Astrocyte (in vitro differentiated cells and primary cell): ENCODE data around the gene PNPLA2. TPM values are rescaled to one million over a fixed set of nuclear protein-coding genes. Genes with fewer than 3 reads are reported as not detected.
A peak's percentile ranks its signal among the peaks of the same experiment; 100 is the strongest.

Experiments
- DNase-seq: peaks from one replicate; pipeline ENCODE4 v3.0.0-alpha.2; 2010; ENCODE audit warnings: low read depth
- FAIRE-seq: peaks from 2 replicates; lab custom pipeline; 2011; peaks lifted over from hg19 to GRCh38; lab: Jason Lieb, UNC
- H2AFZ ChIP-seq: 2 replicates; pipeline ENCODE4 v1.6.0; 2012; ENCODE audit warnings: low read depth, low read length, inconsistent platforms
- H3K27ac ChIP-seq: 2 replicates; pipeline ENCODE4 v1.5.1; 2011; ENCODE audit warnings: low read depth, low read length, inconsistent platforms
- H3K27me3 ChIP-seq: 2 replicates; pipeline ENCODE4 v1.6.0; 2011; ENCODE audit warnings: low read length, inconsistent platforms; ENCODE audit not compliant: insufficient read depth
- H3K36me3 ChIP-seq: 2 replicates; pipeline ENCODE4 v1.5.1; 2011; ENCODE audit warnings: low read length, inconsistent platforms; ENCODE audit not compliant: insufficient read depth
- H3K4me1 ChIP-seq: 2 replicates; pipeline ENCODE4 v1.5.1; 2011; ENCODE audit warnings: low read length, inconsistent platforms; ENCODE audit not compliant: insufficient read depth
- H3K4me2 ChIP-seq: 2 replicates; pipeline ENCODE4 v1.6.0; 2012; ENCODE audit warnings: low read length, inconsistent platforms
- H3K4me3 ChIP-seq: 2 replicates; pipeline ENCODE4 v1.5.1; 2011; ENCODE audit warnings: low read depth, mild to moderate bottlenecking, low read length, inconsistent platforms; ENCODE audit not compliant: insufficient read depth
- H3K79me2 ChIP-seq: 2 replicates; pipeline ENCODE4 v1.6.0; 2012; ENCODE audit warnings: mild to moderate bottlenecking, low read length, inconsistent platforms; ENCODE audit not compliant: insufficient read depth
- H3K9ac ChIP-seq: 2 replicates; pipeline ENCODE4 v1.6.0; 2012; ENCODE audit warnings: mild to moderate bottlenecking, low read length, inconsistent platforms
- H3K9me3 ChIP-seq: 2 replicates; pipeline ENCODE4 v1.5.1; 2012; ENCODE audit warnings: low read depth, mild to moderate bottlenecking, low read length, inconsistent platforms; ENCODE audit not compliant: insufficient read depth
- H4K20me1 ChIP-seq: 2 replicates; pipeline ENCODE4 v1.6.0; 2012; ENCODE audit warnings: low read length, inconsistent platforms; ENCODE audit not compliant: insufficient read depth
- H3K27ac Mint-ChIP-seq: one replicate; pipeline ENCODE4 v1.8.0; 2021; ENCODE audit warnings: mild to moderate bottlenecking, mixed read lengths; ENCODE audit not compliant: unreplicated experiment
- H3K27me3 Mint-ChIP-seq: one replicate; pipeline ENCODE4 v1.8.0; 2021; ENCODE audit warnings: low read depth, mixed read lengths; ENCODE audit not compliant: unreplicated experiment
- H3K36me3 Mint-ChIP-seq: one replicate; pipeline ENCODE4 v1.8.0; 2021; ENCODE audit warnings: low read depth, mixed read lengths; ENCODE audit not compliant: unreplicated experiment
- H3K4me1 Mint-ChIP-seq: one replicate; pipeline ENCODE4 v1.8.0; 2021; ENCODE audit warnings: low read depth, mixed read lengths; ENCODE audit not compliant: unreplicated experiment
- H3K4me3 Mint-ChIP-seq: one replicate; pipeline ENCODE4 v1.8.0; 2021; ENCODE audit warnings: mild to moderate bottlenecking, moderate library complexity, mixed read lengths; ENCODE audit not compliant: unreplicated experiment
- H3K9me3 Mint-ChIP-seq: one replicate; pipeline ENCODE4 v1.8.0; 2021; ENCODE audit warnings: mild to moderate bottlenecking, mixed read lengths; ENCODE audit not compliant: unreplicated experiment
- CTCF ChIP-seq: IDR thresholded peaks from 2 replicates; pipeline ENCODE4 v1.5.1; 2011; ENCODE audit warnings: low read depth, mild to moderate bottlenecking, inconsistent platforms, low read length, moderate library complexity; ENCODE audit not compliant: insufficient read depth
- EZH2 ChIP-seq: IDR thresholded peaks from 2 replicates; pipeline ENCODE4 v1.6.1; 2012; ENCODE audit warnings: mild to moderate bottlenecking, low read length, inconsistent platforms; ENCODE audit not compliant: insufficient read depth
- total RNA-seq: library from RNA; stranded (reverse); gene quantifications from 2 replicates; pipeline ENCODE4 v1.2.1, GENCODE V29; 2021

Gene PNPLA2
- total RNA-seq, 1 donor from 2014 or later, result 46.8 TPM

GRCh38 chr11:864898-865297 is 46.2 kb downstream of the PNPLA2 start:
- H3K4me1 ChIP-seq, result peaks cover 11% of the 10 kb centered on the region
- no peak overlapping the region for H3K4me2 ChIP-seq
- H4K20me1 ChIP-seq, result peaks cover 18% of the 10 kb centered on the region
- peaks cover 2% of the 10 kb centered on the region for H3K36me3 Mint-ChIP-seq
- peak overlapping the region; percentile 77 for H3K27ac Mint-ChIP-seq
- no peak overlapping the region for H2AFZ ChIP-seq
- H3K4me3 Mint-ChIP-seq, result no peak overlapping the region
- TF ChIP-seq CTCF (no peak), EZH2 (no peak)
- H3K9me3 ChIP-seq, result no peaks in the 10 kb centered on the region
- H3K79me2 ChIP-seq, result no peaks in the 10 kb centered on the region
- H3K4me3 ChIP-seq, result no peak overlapping the region
- no peaks in the 10 kb centered on the region for H3K36me3 ChIP-seq
- H3K27ac ChIP-seq, result no peak overlapping the region
- DNase-seq (no peak), FAIRE-seq (no peak)
- no peak overlapping the region for H3K9ac ChIP-seq
- no peaks in the 10 kb centered on the region for H3K9me3 Mint-ChIP-seq
- peaks cover 2% of the 10 kb centered on the region for H3K4me1 Mint-ChIP-seq
- no peaks in the 10 kb centered on the region for H3K27me3 ChIP-seq
- H3K27me3 Mint-ChIP-seq, result no peaks in the 10 kb centered on the region

GRCh38 chr11:865462-866430 is 47.0 kb downstream of the PNPLA2 start:
- H3K36me3 ChIP-seq, result no peaks in the 10 kb centered on the region
- no peaks in the 10 kb centered on the region for H3K79me2 ChIP-seq
- FAIRE-seq (no peak), DNase-seq (no peak)
- peaks cover 15% of the 10 kb centered on the region for H4K20me1 ChIP-seq
- H3K27me3 ChIP-seq, result no peaks in the 10 kb centered on the region
- Mint-ChIP-seq H3K4me1 (no peaks in the 10 kb centered on the region), H3K36me3 (peaks cover 2% of the 10 kb centered on the region), H3K4me3 (no peak overlapping the region), H3K27me3 (no peaks in the 10 kb centered on the region), H3K27ac (no peak overlapping the region), H3K9me3 (no peaks in the 10 kb centered on the region)
- no peak overlapping the region for H3K27ac ChIP-seq
- no peak overlapping the region for H3K4me2 ChIP-seq
- H3K4me1 ChIP-seq, result peaks cover 10% of the 10 kb centered on the region
- no peak overlapping the region for H2AFZ ChIP-seq
- no peak overlapping the region for H3K9ac ChIP-seq
- TF ChIP-seq CTCF (no peak), EZH2 (no peak)
- H3K9me3 ChIP-seq, result no peaks in the 10 kb centered on the region
- no peak overlapping the region for H3K4me3 ChIP-seq

DNA sequence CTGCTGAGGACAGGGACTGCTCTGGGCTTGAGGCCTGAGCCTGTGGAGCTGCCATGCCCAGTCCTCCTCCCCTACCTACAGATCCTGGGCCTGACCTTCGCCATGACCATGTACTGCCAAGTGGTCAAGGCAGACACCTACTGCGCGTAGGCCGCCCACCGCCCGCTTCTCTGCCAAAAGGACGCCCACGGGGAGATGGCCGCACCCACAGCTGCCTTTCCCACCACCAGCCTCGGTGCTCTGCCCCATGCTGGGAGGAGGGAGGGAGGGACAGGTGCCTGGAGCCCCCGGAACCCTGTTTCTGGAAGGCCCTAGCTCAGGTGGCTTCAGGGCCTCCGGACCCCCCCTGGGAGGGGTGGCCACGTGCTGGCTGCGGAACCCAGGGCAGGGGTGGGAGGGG is 47.8 kb downstream of the PNPLA2 start:
- no peak overlapping the region for H3K27ac Mint-ChIP-seq
- Histone ChIP-seq H3K9me3 (no peaks in the 10 kb centered on the region), H3K4me3 (no peak overlapping the region), H3K36me3 (no peaks in the 10 kb centered on the region), H4K20me1 (peaks cover 15% of the 10 kb centered on the region), H3K9ac (no peak overlapping the region), H3K27ac (no peak overlapping the region), H2AFZ (no peak overlapping the region), H3K27me3 (no peaks in the 10 kb centered on the region), H3K4me2 (no peak overlapping the region), H3K4me1 (peaks cover 10% of the 10 kb centered on the region), H3K79me2 (no peaks in the 10 kb centered on the region)
- no peaks in the 10 kb centered on the region for H3K9me3 Mint-ChIP-seq
- peaks cover 2% of the 10 kb centered on the region for H3K36me3 Mint-ChIP-seq
- no peak for FAIRE-seq
- no peak overlapping the region for H3K4me3 Mint-ChIP-seq
- H3K27me3 Mint-ChIP-seq, result no peaks in the 10 kb centered on the region
- H3K4me1 Mint-ChIP-seq, result no peaks in the 10 kb centered on the region
- TF ChIP-seq EZH2, result no peak
- no peak for TF ChIP-seq CTCF
- DNase-seq, result no peak
